GM10266 (cell line): ENCODE measurements around the gene CBARP.

ENCODE experiments used
- DNase-seq: peaks from one replicate; pipeline ENCODE4 v3.0.0; 2012; ENCODE audit errors: extremely low spot score
- CTCF ChIP-seq: IDR thresholded peaks from 2 replicates; pipeline ENCODE4 v1.5.1; 2012; ENCODE audit warnings: mild to moderate bottlenecking, low read depth; ENCODE audit not compliant: control insufficient read depth, insufficient read depth; ENCODE audit errors: missing control alignments

The CBARP gene

GRCh38 chr19:1273263-1274041 is 35.6 kb upstream of the CBARP start:
- TF ChIP-seq CTCF = no peak
- no peak for DNase-seq

DNA sequence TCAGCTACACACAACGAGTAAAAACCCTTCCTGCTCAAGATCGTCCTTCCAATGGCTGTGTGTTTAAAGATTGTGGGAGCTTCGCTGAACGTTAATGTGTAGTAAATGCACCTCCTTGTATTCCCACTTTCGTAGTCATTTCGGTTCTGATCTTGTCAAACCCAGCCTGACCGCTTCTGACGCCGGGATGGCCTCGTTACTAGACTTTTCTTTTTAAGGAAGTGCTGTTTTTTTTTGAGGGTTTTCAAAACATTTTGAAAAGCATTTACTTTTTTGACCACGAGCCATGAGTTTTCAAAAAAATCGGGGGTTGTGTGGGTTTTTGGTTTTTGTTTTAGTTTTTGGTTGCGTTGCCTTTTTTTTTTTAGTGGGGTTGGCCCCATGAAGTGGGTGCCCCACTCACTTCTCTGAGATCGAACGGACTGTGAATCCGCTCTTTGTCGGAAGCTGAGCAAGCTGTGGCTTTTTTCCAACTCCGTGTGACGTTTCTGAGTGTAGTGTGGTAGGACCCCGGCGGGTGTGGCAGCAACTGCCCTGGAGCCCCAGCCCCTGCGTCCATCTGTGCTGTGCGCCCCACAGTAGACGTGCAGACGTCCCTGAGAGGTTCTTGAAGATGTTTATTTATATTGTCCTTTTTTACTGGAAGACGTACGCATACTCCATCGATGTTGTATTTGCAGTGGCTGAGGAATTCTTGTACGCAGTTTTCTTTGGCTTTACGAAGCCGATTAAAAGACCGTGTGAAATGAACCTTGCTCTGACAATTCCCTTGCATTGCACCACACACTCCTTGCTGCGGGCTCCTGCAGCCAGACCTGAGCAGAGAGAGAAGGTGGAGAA is 34.8 kb upstream of the CBARP start:
- no peak for DNase-seq
- no peak for TF ChIP-seq CTCF

- no peak for DNase-seq
- no peak for TF ChIP-seq CTCF
Measured at GRCh38 chr19:1271528-1272422, 34.0 kb upstream of the CBARP start.

DNA sequence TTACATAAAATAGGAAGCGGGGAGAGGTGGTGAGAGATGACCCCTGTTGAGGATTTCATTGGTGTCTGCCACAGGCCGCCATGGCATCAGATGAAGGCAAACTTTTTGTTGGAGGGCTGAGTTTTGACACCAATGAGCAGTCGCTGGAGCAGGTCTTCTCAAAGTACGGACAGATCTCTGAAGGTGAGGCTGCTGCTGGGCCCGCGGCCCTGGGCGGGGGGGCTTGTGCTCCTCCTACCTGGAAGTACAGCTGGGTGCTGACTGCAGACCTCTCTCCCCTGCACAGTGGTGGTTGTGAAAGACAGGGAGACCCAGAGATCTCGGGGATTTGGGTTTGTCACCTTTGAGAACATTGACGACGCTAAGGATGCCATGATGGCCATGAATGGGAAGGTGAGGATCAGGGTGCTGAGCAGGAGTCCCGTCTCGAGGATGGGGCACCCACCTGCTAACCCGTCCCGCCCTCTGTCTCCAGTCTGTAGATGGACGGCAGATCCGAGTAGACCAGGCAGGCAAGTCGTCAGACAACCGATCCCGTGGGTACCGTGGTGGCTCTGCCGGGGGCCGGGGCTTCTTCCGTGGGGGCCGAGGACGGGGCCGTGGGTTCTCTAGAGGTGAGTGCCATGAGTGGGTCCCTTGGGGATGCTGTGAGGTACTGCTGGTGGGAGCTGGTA is 33.2 kb upstream of the CBARP start:
- TF ChIP-seq CTCF = no peak
- DNase-seq = no peak

DNA sequence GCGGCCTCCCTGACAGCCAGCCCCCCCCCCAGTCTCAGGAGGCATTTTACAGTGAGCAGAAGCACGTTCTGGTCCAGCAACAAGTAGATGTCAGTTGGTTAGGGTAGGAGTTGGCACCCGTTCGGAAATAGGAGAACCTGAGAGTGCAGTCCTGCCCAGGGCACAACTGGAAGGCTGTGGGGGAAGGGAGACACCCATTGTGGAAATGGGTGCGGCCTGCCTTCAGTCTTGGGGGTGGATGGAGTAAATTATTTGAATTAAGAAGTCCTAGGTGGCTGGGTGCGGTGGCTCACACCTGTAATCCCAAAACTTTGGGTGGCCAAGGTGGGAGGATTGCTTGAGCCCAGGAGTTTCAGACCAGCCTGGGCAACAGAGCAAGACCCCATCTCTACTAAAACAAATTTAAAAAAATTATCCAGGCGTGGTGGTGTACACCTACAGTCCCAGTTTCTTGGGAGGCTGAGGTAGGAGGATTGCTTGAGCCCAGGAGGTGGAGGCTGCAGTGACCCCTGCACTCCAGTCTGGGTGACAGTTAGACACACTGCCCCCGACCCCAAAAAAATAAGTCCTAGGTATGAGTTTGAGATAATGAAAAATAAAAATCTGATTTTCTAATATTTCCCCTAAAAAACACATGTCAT is 32.5 kb upstream of the CBARP start:
- no peak for DNase-seq
- no peak for TF ChIP-seq CTCF

GRCh38 chr19:1269478-1270212 is 31.8 kb upstream of the CBARP start:
- TF ChIP-seq CTCF = no peak
- DNase-seq = peak; percentile 95
